Trophoblast cell (in vitro differentiated cells and primary cell): Measurements from ENCODE around the gene PTGIR.

Experiments used
- DNase-seq, 2 donors: peaks; one replicate each; pipeline ENCODE4 v3.0.0-alpha.2; 2016
- H2AFZ ChIP-seq: 2 replicates; pipeline ENCODE4 v1.6.1; 2013; ENCODE audit warnings: low read length, moderate library complexity, mild to moderate bottlenecking; ENCODE audit not compliant: insufficient read depth, poor library complexity
- H2AK5ac ChIP-seq: 2 replicates; pipeline ENCODE4 v1.6.1; 2013; ENCODE audit warnings: mild to moderate bottlenecking, low read length
- H2BK120ac ChIP-seq: 2 replicates; pipeline ENCODE4 v1.6.1; 2013; ENCODE audit warnings: low read length, mild to moderate bottlenecking, moderate library complexity; ENCODE audit not compliant: insufficient read depth, poor library complexity
- H2BK12ac ChIP-seq: 2 replicates; pipeline ENCODE4 v1.6.1; 2013; ENCODE audit warnings: mild to moderate bottlenecking, low read length, moderate library complexity
- H2BK5ac ChIP-seq: 2 replicates; pipeline ENCODE4 v1.6.1; 2013; ENCODE audit warnings: low read length, low read depth, moderate library complexity, mild to moderate bottlenecking; ENCODE audit not compliant: poor library complexity
- H3K14ac ChIP-seq: 2 replicates; pipeline ENCODE4 v1.6.1; 2013; ENCODE audit warnings: mild to moderate bottlenecking, low read length
- H3K18ac ChIP-seq: 2 replicates; pipeline ENCODE4 v1.6.1; 2013; ENCODE audit warnings: mild to moderate bottlenecking, low read length
- H3K23ac ChIP-seq: 2 replicates; pipeline ENCODE4 v1.6.1; 2013; ENCODE audit warnings: low read length
- H3K27ac ChIP-seq: 2 replicates; pipeline ENCODE4 v1.5.1; 2013; ENCODE audit warnings: low read depth, mild to moderate bottlenecking, inconsistent platforms, low read length, moderate library complexity
- H3K27me3 ChIP-seq: 2 replicates; pipeline ENCODE4 v1.6.1; 2013; ENCODE audit warnings: inconsistent platforms, mild to moderate bottlenecking, low read length, moderate library complexity; ENCODE audit not compliant: insufficient read depth
- H3K36me3 ChIP-seq, 2 experiments: 1 replicate in 1 of 2; 2 replicates in 1 of 2; pipeline ENCODE4 v1.6.1; 2013; ENCODE audit warnings: low read length in 2 of 2, mild to moderate bottlenecking in 2 of 2, moderate library complexity in 1 of 2; ENCODE audit not compliant: insufficient read depth in 2 of 2, control insufficient read depth in 1 of 2
- H3K4ac ChIP-seq: 2 replicates; pipeline ENCODE4 v1.6.1; 2013; ENCODE audit warnings: low read depth, mild to moderate bottlenecking, low read length, moderate library complexity
- H3K4me1 ChIP-seq, 2 experiments: 1 replicate in 1 of 2; 2 replicates in 1 of 2; pipeline ENCODE4 v1.6.1; 2013; ENCODE audit warnings: low read length in 2 of 2, mild to moderate bottlenecking in 2 of 2, moderate library complexity in 1 of 2; ENCODE audit not compliant: insufficient read depth in 2 of 2, control insufficient read depth in 1 of 2
- H3K4me2 ChIP-seq: 2 replicates; pipeline ENCODE4 v1.6.1; 2013; ENCODE audit warnings: inconsistent platforms, mild to moderate bottlenecking, low read length, moderate library complexity
- H3K4me3 ChIP-seq: 2 replicates; pipeline ENCODE4 v1.5.1; 2013; ENCODE audit warnings: mild to moderate bottlenecking, low read depth, low read length, inconsistent platforms
- H3K79me1 ChIP-seq: one replicate; pipeline ENCODE4 v1.6.1; 2013; ENCODE audit warnings: low read length
- H3K79me2 ChIP-seq: 2 replicates; pipeline ENCODE4 v1.6.1; 2013; ENCODE audit warnings: low read length, mild to moderate bottlenecking; ENCODE audit not compliant: control insufficient read depth, insufficient read depth, poor library complexity
- H3K9ac ChIP-seq: 2 replicates; pipeline ENCODE4 v1.6.1; 2013; ENCODE audit warnings: mild to moderate bottlenecking, low read length
- H3K9me3 ChIP-seq: 2 replicates; pipeline ENCODE4 v1.6.1; 2013; ENCODE audit warnings: low read depth, mild to moderate bottlenecking, control low read depth, inconsistent platforms, low read length; ENCODE audit not compliant: insufficient read depth
- H4K12ac ChIP-seq: 2 replicates; pipeline ENCODE4 v1.6.1; 2013; ENCODE audit warnings: low read depth, mild to moderate bottlenecking, low read length, moderate library complexity
- H4K8ac ChIP-seq: 2 replicates; pipeline ENCODE4 v1.6.1; 2013; ENCODE audit warnings: low read depth, mild to moderate bottlenecking, low read length, moderate library complexity
- H4K91ac ChIP-seq: one replicate; pipeline ENCODE4 v1.6.1; 2013; ENCODE audit warnings: low read depth, mild to moderate bottlenecking, low read length, moderate library complexity
- WGBS: extraction: QIAGEN DNeasy Blood & Tissue Kit; methylation state at CpG from one replicate; pipeline ENCODE4 v1.1.7; 2013; ENCODE audit warnings: missing lambda C conversion rate; ENCODE audit not compliant: insufficient read length, insufficient coverage; ENCODE audit errors: extremely low coverage; 5-methylcytosine and 5-hydroxymethylcytosine counted together

PTGIR gene

DNA sequence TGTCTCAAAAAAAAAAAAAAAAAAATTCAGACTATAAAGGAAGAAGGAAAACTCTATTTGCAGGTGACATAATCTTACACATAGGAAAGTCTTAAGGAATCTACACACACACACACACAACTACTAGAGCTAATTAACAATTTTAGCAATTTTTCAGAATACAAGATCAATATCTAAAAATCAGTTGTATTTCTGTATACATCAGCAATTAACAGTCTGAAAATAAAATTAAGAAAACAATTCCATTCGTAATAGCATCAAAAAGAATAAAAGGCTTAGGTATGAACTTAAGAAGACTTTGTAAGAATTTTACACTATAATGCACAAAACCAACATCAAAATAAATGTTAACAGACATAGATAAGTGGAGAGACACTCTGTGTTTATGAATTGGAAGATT is 39.4 kb downstream of the PTGIR start:
- H2BK120ac ChIP-seq, result no peak overlapping the region
- no peak overlapping the region for H2AFZ ChIP-seq
- no peaks in the 10 kb centered on the region for H3K9me3 ChIP-seq
- no peak overlapping the region for H4K12ac ChIP-seq
- DNase-seq, result no peak
- H4K91ac ChIP-seq, result no peak overlapping the region
- no peak overlapping the region for H3K4ac ChIP-seq
- no peak overlapping the region for H3K27ac ChIP-seq
- H2AK5ac ChIP-seq, result no peak overlapping the region
- no peak overlapping the region for H2BK12ac ChIP-seq
- H4K8ac ChIP-seq, result no peak overlapping the region
- H3K18ac ChIP-seq, result no peak overlapping the region
- WGBS, result no CpG with 5 or more reads among the region's 1 CpG
- no peak overlapping the region for H2BK5ac ChIP-seq
- H3K4me1 ChIP-seq, result no peaks in the 10 kb centered on the region
- no peaks in the 10 kb centered on the region for H3K27me3 ChIP-seq
- H3K36me3 ChIP-seq, result no peaks in the 10 kb centered on the region
- no peaks in the 10 kb centered on the region for H3K79me1 ChIP-seq
- H3K4me2 ChIP-seq, result no peak overlapping the region
- H3K14ac ChIP-seq, result no peak overlapping the region
- no peak overlapping the region for H3K23ac ChIP-seq
- no peak overlapping the region for H3K4me3 ChIP-seq
- no peak overlapping the region for H3K9ac ChIP-seq
- no peaks in the 10 kb centered on the region for H3K79me2 ChIP-seq

DNA sequence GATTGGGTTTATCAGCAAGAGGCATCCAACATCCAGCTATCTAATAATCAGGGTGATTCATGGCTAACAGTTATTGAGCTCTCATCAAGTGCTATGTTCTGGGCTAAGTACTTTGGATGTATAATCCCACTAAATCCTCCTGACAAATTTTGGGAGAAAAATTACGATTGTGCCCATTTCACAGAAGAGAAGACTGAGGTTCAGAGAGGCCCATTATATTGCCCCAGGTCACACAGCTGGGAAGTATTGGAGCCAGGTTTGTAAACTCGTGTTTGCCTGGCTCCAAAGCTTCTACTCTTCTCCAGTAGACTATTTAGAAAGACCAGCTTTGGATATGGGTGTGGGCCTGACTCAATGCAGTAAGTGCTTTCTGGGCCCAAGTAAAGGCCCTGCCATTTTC is 44.6 kb downstream of the PTGIR start:
- Histone ChIP-seq H3K18ac (no peak overlapping the region), H2BK12ac (no peak overlapping the region), H4K8ac (no peak overlapping the region), H3K14ac (no peak overlapping the region), H2AK5ac (no peak overlapping the region), H3K9ac (no peak overlapping the region), H3K79me1 (no peaks in the 10 kb centered on the region), H2AFZ (no peak overlapping the region), H3K36me3 (no peaks in the 10 kb centered on the region), H3K27ac (no peak overlapping the region), H2BK120ac (no peak overlapping the region), H3K4me3 (no peak overlapping the region), H4K91ac (no peak overlapping the region), H3K4me1 (no peaks in the 10 kb centered on the region), H3K79me2 (no peaks in the 10 kb centered on the region), H3K4ac (no peak overlapping the region), H3K27me3 (no peaks in the 10 kb centered on the region), H3K4me2 (no peak overlapping the region), H3K9me3 (no peaks in the 10 kb centered on the region), H4K12ac (no peak overlapping the region), H3K23ac (no peak overlapping the region), H2BK5ac (no peak overlapping the region)
- no peak for DNase-seq
- no CpG with 5 or more reads among the region's 2 CpGs for WGBS

DNA sequence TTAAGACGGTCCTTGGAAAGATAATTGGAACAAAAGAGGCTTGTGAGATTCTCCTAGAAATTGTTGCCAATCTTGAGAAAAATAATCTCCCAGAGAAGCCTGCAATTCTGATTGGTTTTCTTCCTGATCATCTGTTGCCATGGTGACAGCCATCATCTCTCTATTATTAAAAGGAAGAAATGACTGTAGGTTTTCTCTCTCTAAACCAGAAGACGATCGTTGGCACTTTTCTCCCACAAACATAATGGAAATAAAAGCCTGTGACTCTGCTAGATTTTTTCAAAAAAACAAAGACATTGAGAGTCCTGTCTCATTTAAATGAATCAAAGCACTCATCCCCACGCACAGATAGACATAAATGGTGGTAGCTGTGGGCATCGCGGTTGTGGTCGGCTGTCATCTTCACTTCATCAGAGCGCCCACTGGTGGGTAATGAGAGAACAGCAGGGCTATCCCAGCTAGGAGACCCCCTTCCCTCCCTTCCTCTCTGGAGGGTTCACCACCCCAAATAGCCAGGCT is 45.5 kb downstream of the PTGIR start:
- H2BK12ac ChIP-seq, result no peak overlapping the region
- no peak overlapping the region for H3K9ac ChIP-seq
- H2BK5ac ChIP-seq, result no peak overlapping the region
- no peaks in the 10 kb centered on the region for H3K4me1 ChIP-seq
- no peak overlapping the region for H3K4me3 ChIP-seq
- no peak overlapping the region for H3K14ac ChIP-seq
- H3K9me3 ChIP-seq, result no peaks in the 10 kb centered on the region
- no peaks in the 10 kb centered on the region for H3K79me2 ChIP-seq
- no peak overlapping the region for H2AFZ ChIP-seq
- no CpG with 5 or more reads among the region's 8 CpGs for WGBS
- no peak overlapping the region for H4K12ac ChIP-seq
- H3K27me3 ChIP-seq, result no peaks in the 10 kb centered on the region
- no peak overlapping the region for H2BK120ac ChIP-seq
- H4K8ac ChIP-seq, result no peak overlapping the region
- H3K4me2 ChIP-seq, result no peak overlapping the region
- no peak for DNase-seq
- no peak overlapping the region for H3K23ac ChIP-seq
- H3K18ac ChIP-seq, result no peak overlapping the region
- H3K36me3 ChIP-seq, result no peaks in the 10 kb centered on the region
- H4K91ac ChIP-seq, result no peak overlapping the region
- H2AK5ac ChIP-seq, result no peak overlapping the region
- H3K79me1 ChIP-seq, result no peaks in the 10 kb centered on the region
- H3K4ac ChIP-seq, result no peak overlapping the region
- H3K27ac ChIP-seq, result no peak overlapping the region

DNA sequence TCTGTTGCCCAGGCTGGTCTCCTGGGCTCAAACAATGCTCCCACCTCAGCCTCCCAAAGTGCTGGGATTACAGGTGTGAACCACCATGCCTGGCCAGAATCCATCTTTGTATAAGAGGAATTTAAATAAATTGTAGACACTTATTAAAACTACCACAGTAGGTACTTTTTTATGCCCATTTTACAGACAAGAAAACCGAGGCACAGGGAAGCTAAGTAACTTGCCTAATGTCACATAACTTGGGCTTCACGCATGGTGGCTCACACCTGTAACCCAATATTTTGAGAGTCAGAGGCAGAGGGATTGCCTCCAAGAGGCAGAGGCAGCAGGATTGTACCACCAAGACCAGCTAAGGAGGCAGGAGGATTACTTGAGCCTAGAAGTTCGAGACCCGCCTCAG is 46.4 kb downstream of the PTGIR start:
- H3K27me3 ChIP-seq, result no peaks in the 10 kb centered on the region
- H3K79me2 ChIP-seq, result no peaks in the 10 kb centered on the region
- no peak overlapping the region for H2AK5ac ChIP-seq
- H2AFZ ChIP-seq, result no peak overlapping the region
- no peak overlapping the region for H4K91ac ChIP-seq
- no peak overlapping the region for H3K4ac ChIP-seq
- H4K8ac ChIP-seq, result no peak overlapping the region
- no peaks in the 10 kb centered on the region for H3K36me3 ChIP-seq
- no peaks in the 10 kb centered on the region for H3K9me3 ChIP-seq
- H3K79me1 ChIP-seq, result no peaks in the 10 kb centered on the region
- no peak overlapping the region for H3K27ac ChIP-seq
- no peak overlapping the region for H3K9ac ChIP-seq
- WGBS, result no CpG with 5 or more reads among the region's 4 CpGs
- no peak overlapping the region for H2BK12ac ChIP-seq
- H2BK120ac ChIP-seq, result no peak overlapping the region
- no peak overlapping the region for H2BK5ac ChIP-seq
- no peak for DNase-seq
- H4K12ac ChIP-seq, result no peak overlapping the region
- no peak overlapping the region for H3K14ac ChIP-seq
- no peak overlapping the region for H3K23ac ChIP-seq
- no peak overlapping the region for H3K4me3 ChIP-seq
- H3K18ac ChIP-seq, result no peak overlapping the region
- no peaks in the 10 kb centered on the region for H3K4me1 ChIP-seq
- H3K4me2 ChIP-seq, result no peak overlapping the region
